DND-41 (cell line): Measurements from ENCODE around the gene CSRP1.

Experiments used
- EZH2 ChIP-seq: IDR thresholded peaks from 3 replicates; pipeline ENCODE4 v1.6.1; 2012; ENCODE audit warnings: borderline replicate concordance, low read depth, mild to moderate bottlenecking, moderate library complexity, low read length, inconsistent platforms; ENCODE audit not compliant: severe bottlenecking
- TF ChIP-seq, protein P1 (sequence below): IDR thresholded peaks from 2 replicates; pipeline ENCODE4 v1.5.1; 2012; ENCODE audit warnings: borderline replicate concordance, low read length, moderate library complexity, mild to moderate bottlenecking; ENCODE audit not compliant: poor library complexity, severe bottlenecking; ENCODE audit errors: extremely low read depth

- TF ChIP-seq, protein P1, sequence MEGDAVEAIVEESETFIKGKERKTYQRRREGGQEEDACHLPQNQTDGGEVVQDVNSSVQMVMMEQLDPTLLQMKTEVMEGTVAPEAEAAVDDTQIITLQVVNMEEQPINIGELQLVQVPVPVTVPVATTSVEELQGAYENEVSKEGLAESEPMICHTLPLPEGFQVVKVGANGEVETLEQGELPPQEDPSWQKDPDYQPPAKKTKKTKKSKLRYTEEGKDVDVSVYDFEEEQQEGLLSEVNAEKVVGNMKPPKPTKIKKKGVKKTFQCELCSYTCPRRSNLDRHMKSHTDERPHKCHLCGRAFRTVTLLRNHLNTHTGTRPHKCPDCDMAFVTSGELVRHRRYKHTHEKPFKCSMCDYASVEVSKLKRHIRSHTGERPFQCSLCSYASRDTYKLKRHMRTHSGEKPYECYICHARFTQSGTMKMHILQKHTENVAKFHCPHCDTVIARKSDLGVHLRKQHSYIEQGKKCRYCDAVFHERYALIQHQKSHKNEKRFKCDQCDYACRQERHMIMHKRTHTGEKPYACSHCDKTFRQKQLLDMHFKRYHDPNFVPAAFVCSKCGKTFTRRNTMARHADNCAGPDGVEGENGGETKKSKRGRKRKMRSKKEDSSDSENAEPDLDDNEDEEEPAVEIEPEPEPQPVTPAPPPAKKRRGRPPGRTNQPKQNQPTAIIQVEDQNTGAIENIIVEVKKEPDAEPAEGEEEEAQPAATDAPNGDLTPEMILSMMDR, result no peak
- TF ChIP-seq EZH2, result no peak
Observed at GRCh38 chr1:201554190-201554600, 47.3 kb upstream of the CSRP1 start.
